ENCODE results near the gene TWSG1. TPM values are rescaled to one million over a fixed set of nuclear protein-coding genes. Genes with fewer than 3 reads are reported as not detected.

Gene TWSG1
- total and polyA plus RNA-seq, 10 of the 15 experiments (the other 5 are each of a cell fraction or from before 2014, with no cell fraction given): 11.1 to 45.1 (median 27.7) TPM

GRCh38 chr18:9437021-9437437 is 102.5 kb downstream of the TWSG1 start:
- CTCF ChIA-PET: interaction anchor here (0.6 to 0.7 kb wide), 2 partner anchors 61 to 1086 kb away, joined by 3 read pairs; no protein-coding TSS in a partner anchor
- Histone ChIP-seq H3K9ac (ENCODE audit: control insufficient read depth, insufficient read depth, low read length) (no peak overlapping the region), H3K4me1 (ENCODE audit: control insufficient read depth, insufficient read depth, low read length) (peaks cover 10% of the 10 kb centered on the region), H3K36me3 (ENCODE audit: control insufficient read depth in 2 of 2, insufficient read depth in 2 of 2, low read length in 1 of 2) (no peaks in the 10 kb centered on the region), H2AFZ (ENCODE audit: control insufficient read depth, low read depth, low read length) (no peak overlapping the region), H3K27ac (ENCODE audit: control insufficient read depth, insufficient read depth) (no peak overlapping the region), H3K9me3 (replicated peaks; ENCODE audit: control insufficient read depth, insufficient read depth, low read length) (no peaks in the 10 kb centered on the region; the same call in 2 of the 3 replicates), H3K79me2 (ENCODE audit: control insufficient read depth, insufficient read depth, low read length) (no peaks in the 10 kb centered on the region), H3K27me3 (replicated peaks in 1 of 2; ENCODE audit: control insufficient read depth in 2 of 2, insufficient read depth in 2 of 2, low read length in 1 of 2) (no peaks in the 10 kb centered on the region), H4K20me1 (ENCODE audit: control insufficient read depth, insufficient read depth) (no peaks in the 10 kb centered on the region), H3K4me2 (ENCODE audit: control insufficient read depth, insufficient read depth) (no peak overlapping the region), H3K4me3 (no peak overlapping the region)
- POLR2A ChIA-PET: no interaction called here
- ATAC-seq (no peak), FAIRE-seq (no peak), DNase-seq (ENCODE audit: low read depth, low spot score) (no peak)
- TF ChIP-seq SMARCA5 (IDR thresholded peaks at IDR 0.05): no peak
- no peak for TF ChIP-seq MTA3 (IDR thresholded peaks at IDR 0.05; ENCODE audit: borderline replicate concordance, low read length)
- no peak for TF ChIP-seq FOXM1 (IDR thresholded peaks at IDR 0.05; ENCODE audit: low read depth, low read length)
- no peak for TF ChIP-seq POU2F2 (IDR thresholded peaks at IDR 0.05; ENCODE audit: borderline replicate concordance, low read depth, low read length)
- TF ChIP-seq LARP7 (IDR thresholded peaks at IDR 0.05): no peak
- no peak for TF ChIP-seq PAX8 (IDR thresholded peaks at IDR 0.05)
- TF ChIP-seq STAT3 (IDR thresholded peaks at IDR 0.05; ENCODE audit: low read depth, low read length): no peak
- TF ChIP-seq, protein P1, sequence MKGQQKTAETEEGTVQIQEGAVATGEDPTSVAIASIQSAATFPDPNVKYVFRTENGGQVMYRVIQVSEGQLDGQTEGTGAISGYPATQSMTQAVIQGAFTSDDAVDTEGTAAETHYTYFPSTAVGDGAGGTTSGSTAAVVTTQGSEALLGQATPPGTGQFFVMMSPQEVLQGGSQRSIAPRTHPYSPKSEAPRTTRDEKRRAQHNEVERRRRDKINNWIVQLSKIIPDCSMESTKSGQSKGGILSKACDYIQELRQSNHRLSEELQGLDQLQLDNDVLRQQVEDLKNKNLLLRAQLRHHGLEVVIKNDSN (IDR thresholded peaks at IDR 0.05; ENCODE audit: borderline replicate concordance, extremely low read length, insufficient read depth, low read depth, low read length): no peak
- no peak for TF ChIP-seq FOXK2 (IDR thresholded peaks at IDR 0.05)
- TF ChIP-seq E4F1 (IDR thresholded peaks at IDR 0.05; ENCODE audit: borderline replicate concordance, partially characterized antibody): no peak
- TF ChIP-seq YBX1 (IDR thresholded peaks at IDR 0.05): no peak
- TF ChIP-seq, protein P2, sequence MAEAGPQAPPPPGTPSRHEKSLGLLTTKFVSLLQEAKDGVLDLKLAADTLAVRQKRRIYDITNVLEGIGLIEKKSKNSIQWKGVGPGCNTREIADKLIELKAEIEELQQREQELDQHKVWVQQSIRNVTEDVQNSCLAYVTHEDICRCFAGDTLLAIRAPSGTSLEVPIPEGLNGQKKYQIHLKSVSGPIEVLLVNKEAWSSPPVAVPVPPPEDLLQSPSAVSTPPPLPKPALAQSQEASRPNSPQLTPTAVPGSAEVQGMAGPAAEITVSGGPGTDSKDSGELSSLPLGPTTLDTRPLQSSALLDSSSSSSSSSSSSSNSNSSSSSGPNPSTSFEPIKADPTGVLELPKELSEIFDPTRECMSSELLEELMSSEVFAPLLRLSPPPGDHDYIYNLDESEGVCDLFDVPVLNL (IDR thresholded peaks at IDR 0.05; ENCODE audit: low read depth, low read length): no peak
- no peak for TF ChIP-seq ZNF274 (IDR thresholded peaks at IDR 0.05; ENCODE audit: insufficient read depth, insufficient read length)
- TF ChIP-seq NR2C1 (IDR thresholded peaks at IDR 0.05): no peak
- no peak for TF ChIP-seq EP300 (IDR thresholded peaks at IDR 0.05; ENCODE audit: borderline replicate concordance in 1 of 2, control insufficient read depth in 1 of 2, low read depth in 2 of 2, low read length in 2 of 2)
- TF ChIP-seq YY1 (IDR thresholded peaks at IDR 0.05; ENCODE audit: low read depth, low read length): no peak
- TF ChIP-seq CHD1 (IDR thresholded peaks at IDR 0.05; ENCODE audit: low read depth, low read length): no peak
- TF ChIP-seq CBFB (IDR thresholded peaks at IDR 0.05; ENCODE audit: low read depth): no peak
- no peak for TF ChIP-seq BCLAF1 (IDR thresholded peaks at IDR 0.05)
- intact Hi-C loops (cut with micrococcal nuclease; ENCODE audit: unreplicated experiment) (loop anchor here (5.0 kb wide), 1 partner anchor 80 kb away; no protein-coding TSS in a partner anchor), in situ Hi-C loops (cut with MboI) (no loop called here)
- no TSS peak for BruUV-seq (replicated peaks)
- 42% methylated on average over 5 of the region's 5 CpGs for WGBS (ENCODE audit: insufficient coverage, insufficient replicate concordance, low lambda C conversion rate, missing lambda C conversion rate)
- SMC1A ChIA-PET (ENCODE audit: uncharacterized antibody, unreplicated experiment): interaction anchor here (0.7 kb wide), 1 partner anchor 13 kb away, joined by 3 read pairs; no protein-coding TSS in a partner anchor
- RAD21 ChIA-PET (ENCODE audit: unreplicated experiment): no interaction called here
